HG03095 (cell line): ENCODE results near the gene RNF208.

Source experiments
- ATAC-seq: cut with Tn5 transposase; IDR thresholded peaks from one replicate; pipeline ENCODE4 v1.9.1; 2021; ENCODE audit warnings: moderate library complexity; ENCODE audit not compliant: unreplicated experiment

Gene RNF208

DNA sequence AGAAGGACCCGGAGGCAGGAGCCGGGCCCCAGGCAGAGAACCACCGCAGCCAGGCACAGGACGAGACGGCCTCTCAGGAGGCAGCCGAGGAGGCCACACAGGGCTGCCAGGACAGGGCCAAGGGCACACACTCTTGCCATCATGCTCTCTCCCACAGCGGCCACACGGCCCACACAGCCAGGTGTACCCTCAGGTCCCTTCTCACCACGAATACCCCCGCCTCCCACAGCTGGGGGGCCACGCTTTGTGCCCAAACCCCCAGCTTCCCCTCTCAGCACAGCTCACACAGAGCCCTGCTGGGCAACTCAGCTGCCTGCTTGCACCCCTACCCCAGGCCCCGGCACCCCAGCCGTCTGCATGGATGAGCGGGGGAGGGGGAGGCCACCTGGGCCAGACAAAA is 28.3 kb downstream of the RNF208 start:
- no peak for ATAC-seq

DNA sequence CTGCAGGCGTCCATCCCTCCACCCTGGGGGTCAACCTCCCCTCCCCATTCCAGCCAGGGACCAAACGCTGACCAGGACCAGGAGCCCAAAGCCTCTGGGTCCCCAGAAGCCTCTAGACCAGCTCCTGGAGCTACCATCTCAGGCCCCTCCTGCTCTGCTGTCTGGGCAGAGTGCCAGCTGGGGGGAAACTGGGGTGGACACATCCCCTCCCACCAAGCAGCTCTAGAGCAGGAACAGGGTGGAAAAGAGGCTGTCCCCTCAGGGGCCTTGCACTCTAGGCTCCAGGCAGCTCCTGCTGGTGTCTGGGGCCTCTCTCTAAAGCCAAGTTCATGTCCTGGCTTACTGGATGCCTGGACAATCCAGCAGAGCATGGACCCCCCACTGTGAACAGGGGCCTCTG is 29.2 kb downstream of the RNF208 start:
- no peak for ATAC-seq

DNA sequence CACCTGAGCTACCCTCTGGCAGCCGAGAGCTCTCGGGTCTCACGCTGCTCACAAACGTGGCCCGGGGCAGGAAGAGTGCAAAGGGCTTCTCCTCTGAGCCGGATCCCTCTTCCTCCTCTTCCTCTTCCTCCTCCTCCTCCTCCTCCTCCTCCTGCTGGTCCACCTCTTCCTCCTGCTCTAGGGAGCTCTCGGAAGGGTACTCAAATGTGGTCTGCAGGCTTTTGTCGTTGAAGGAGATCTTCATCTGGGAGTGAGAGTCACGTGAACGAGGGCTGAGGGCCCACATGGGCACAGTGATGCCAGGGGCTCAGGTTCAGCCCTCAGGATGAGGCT is 29.6 kb downstream of the RNF208 start:
- no peak for ATAC-seq

DNA sequence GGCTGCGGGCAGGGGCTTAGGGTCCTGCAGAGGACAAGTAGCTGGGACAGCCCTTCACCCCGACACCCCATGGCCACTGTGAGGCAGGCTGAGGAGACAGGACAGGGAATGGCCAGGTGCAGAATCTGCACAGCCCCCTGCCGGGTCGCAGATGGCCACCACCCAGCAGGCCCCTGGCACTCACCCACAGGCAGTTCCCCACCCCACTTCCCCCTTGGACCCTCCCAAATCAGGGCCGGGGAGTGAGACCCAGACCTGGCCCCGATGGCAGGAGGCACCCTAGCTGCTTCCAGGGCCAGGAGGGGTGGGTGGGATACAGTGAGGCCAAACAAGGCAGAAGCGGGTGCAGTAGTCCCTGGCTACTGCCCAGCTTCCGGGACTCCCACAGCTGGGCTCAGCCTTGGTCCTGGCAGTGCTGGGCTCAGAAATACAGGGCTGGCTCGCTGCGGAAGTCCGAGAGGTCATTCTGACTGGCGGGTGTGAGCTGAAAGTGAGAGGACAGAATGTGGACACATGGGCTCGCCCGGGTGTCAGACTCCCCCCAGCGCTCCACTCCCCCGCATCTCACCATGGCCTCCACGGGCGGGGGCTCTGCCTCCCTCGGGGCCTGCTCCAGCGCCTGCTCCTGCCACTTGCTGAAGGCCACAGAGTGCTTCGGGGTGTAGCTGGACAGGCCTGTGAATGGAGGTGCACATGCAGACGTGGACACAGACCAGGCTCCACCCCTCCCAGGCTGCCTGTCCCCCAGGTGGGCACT is 30.2 kb downstream of the RNF208 start:
- ATAC-seq, result no peak

DNA sequence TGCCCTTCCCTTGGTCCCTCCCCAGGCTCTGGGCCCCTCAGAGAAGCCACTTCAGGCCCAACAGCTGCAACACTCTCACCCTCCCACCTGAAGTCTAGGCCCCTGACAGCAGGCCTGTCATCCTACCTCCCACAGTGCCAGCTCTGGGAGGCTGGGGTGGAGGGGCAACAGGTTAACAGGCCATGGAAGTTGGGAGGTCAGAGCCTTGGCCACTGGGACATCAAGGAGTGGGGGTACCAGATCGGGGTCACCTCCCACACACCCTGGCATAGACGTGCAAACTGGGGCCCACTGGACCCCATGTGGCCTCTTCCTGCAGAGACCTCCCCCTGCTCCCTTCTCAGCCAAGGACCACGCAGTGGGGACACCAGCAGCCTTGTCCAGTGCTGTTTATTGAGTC is 30.8 kb downstream of the RNF208 start:
- no peak for ATAC-seq

DNA sequence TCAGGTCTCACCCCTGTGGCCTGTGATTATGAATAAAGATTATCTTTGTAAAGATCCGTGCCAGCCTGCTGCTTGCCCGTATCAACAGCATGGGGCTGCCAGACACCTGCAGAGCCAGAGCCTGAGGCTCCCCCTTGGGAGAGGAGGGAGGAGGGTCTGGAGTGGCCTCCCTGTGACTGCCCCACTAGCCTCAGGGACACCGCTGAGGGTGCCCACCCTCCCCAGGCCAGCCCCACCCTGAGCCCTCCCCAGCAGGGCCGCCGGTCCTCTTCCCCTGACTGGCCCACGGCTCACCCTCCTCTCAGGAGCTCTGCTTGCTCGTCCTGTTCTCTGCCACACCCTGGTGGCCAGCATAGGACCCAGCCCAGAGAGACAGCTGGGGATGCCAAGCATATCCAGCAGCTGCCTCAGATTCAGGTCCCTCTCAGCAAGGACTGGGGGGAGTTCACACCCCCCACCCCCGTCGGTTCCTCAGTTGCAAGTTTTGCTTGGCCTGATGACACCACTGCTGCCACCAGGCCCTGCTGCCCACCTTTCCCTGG is 31.7 kb downstream of the RNF208 start:
- ATAC-seq, result no peak

DNA sequence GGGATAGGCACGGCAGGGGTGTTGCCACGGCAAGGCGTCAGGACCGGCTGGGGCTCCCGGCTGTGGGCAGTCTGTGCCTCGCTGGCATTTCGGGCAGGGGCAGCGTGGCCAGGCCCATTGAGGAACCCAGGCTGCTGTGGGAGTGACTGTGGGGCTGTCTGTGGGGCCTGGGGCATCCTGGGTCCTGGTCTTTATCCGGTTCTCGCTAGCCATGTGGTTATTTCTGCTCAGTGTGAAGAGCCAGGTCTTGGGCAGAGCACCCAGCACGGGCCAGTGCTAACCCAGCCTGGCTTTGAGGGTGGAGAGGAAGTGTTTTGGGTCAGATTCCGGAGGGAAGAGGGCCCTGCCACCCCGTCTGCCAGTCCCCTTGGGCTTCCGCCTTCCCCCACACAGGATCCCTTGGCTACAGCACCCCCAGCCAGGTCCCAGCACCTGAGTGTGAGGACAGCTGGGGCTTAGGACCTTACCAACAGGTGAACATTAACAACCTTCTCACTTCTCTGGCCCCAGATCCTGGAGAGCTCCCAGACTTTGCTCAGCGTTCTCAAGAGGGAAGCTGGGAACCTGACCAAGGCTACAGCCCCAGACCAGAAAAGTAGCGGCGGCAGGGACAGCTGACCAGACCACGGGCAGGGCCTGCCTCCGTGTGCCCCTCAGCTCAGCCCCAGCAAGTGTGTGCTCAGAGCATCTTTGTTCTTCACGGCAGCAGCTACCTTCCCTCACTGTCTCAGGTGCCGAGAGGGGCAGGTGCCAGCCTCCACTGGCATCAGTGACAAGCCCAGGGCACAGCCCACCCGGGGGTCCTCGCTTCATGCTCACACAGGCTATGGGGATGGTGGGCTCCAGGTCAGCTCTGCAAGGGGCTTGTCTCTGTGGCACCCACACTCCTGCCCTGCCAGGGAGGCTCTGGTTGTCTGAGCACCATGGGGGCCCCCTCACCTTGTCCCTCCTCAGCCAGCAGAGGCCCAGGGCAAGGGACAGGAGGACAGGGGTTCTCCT is 32.4 kb downstream of the RNF208 start:
- ATAC-seq, result no peak

DNA sequence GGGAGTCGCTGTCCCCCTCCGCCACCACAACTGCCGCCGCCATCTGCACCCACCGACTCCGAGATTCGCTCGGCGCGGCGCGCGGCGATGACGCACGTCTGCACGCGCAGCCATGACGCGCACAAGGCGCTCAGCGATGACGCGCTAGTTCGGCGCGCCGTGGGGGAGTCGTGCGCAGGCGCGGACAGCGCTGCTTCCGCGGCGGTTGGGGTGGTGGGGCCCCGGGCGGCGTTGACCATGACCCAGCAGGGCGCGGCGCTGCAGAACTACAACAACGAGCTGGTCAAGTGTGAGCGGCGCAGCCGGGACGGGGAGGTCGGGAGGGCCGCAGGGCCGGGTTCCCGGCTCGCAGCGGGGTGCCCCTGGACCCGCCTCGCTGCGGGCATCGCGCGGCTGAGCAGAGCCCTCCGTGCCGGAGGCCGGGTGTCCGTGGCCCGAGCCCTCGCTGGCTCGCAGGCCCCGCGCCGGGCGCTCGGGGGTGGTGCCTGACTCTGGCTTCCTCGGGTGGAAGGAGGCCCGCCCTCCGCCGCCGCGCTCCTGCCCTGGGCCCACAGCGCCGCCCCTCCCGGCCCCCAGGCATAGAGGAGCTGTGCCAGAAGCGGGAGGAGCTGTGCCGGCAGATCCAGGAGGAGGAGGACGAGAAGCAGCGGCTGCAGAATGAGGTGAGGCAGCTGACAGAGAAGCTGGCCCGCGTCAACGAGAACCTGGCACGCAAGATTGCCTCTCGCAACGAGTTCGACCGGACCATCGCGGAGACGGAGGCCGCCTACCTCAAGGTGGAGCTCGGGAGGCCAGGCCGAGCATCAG is 33.3 kb downstream of the RNF208 start, which contains the start of the genes ANAPC2 and SSNA1:
ANAPC2 (minus strand) TSS at position 71 of the 807 bp plus-strand sequence; CDS start at position 43, 28 bp downstream.
SSNA1 (plus strand) TSS at position 187 of the 807 bp plus-strand sequence; CDS start at position 238, 51 bp downstream.
- ATAC-seq, result peak; percentile 60

DNA sequence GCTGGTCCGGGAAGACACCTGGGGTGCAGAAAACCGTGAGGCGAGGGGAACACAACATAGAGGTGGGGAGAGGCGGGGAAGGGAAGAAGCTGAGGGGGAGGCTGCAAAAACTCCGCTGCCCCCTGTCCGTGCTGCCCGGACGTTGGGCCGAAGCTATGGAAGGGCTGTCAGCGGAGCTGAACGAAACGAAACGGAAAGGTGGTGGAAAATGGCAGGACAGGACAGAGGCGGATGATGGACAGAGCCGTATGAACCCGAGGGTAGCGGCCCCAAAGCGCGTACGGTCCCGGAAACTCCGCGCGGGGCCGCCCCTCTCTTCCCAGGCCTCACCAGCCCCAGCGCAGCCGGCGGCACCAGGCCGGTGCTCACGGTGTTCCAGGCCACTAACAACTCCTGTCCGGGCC is 34.0 kb downstream of the RNF208 start:
- ATAC-seq, result no peak

DNA sequence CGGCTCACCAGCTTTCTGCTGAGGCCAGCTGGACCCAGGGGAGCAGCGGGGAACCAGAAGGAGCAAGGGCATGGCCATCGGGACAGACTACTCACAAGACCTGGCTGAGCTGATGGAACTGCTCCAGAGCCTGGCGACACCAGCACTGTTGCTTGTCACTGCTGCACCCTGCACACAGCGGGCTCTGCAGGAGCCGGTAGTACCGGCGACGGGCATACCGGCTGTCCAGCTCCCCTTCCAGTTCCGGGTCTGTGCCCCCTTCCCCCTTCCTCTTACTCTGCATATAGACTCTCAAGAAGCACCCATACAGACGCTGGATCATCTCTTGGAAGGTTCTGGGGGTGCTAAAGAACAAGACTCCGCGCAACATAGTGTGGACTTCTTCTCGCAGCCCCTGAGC is 34.7 kb downstream of the RNF208 start:
- no peak for ATAC-seq

DNA sequence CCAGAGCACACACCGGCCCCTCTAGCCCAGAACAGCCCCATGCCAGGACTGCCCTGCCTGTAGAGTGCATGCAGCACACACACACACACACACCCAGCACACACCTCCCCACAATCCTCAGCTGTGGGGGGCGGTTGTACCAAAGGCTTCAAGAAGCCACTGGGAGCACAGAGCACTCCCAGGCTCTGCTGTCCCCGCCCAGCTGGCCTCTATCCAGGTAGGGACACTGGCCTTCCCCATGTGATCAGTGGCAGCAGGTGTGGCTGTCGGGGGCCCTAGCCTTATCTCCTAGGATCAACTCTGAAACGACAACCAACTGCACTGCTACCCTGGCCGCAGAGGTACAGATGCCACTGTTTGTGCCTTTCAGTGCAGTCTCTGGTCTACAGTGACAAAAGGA is 35.7 kb downstream of the RNF208 start:
- ATAC-seq, result no peak

DNA sequence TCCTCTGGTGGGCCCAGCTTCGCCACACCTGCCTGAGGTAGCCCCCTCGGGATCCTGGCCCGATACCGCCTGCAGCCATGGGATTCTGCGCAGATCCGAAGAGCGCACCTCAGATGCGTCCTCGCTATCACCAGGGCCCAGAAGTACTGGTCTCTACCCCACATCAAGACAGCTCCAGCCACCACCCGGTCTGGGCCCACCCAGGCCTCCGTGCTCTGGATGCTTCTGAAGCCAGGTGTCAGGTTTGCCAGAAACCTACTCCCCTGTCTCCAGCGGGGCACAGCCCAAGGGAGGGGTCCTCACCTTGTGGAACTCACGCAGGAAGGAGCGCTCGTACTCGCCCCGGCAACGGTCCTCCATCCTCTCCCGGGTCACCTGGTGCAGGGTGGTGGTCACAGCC is 36.1 kb downstream of the RNF208 start:
- ATAC-seq, result no peak

DNA sequence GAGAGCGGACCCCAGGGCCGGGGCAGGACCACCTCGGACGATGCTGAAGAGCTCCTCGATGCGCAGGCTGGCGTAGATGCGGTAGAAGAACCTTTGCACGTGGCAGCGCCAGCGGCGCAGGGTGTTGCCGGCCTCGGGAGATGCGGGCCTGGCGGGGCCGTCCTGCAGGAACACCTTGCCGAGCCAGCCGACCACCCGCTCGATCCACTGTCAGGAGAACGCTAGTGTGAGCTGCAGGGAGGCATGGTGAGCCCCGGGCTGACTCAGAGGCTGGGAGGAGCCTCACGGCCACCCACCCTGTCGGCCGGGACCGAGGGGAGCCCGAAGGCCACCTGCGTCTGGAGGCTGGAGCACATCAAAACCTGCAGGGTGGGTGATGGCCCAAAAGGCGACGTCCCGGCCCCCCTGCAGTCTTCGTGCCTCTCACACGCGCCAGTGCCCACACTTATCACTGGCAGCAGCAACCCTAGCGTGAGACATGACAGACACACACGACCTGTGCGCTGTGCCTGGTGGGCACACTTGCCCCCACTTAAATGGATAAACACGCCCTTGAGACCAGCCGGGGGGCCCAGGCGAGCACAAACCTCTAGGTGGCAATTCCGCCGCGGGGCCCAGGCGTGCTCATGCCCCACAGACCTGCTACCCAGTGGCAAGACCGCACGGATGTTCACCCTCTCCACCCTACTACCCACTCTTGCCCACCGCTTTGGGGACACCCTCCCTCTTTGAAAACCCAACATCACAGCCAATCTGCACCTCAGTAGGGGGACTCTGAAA is 37.0 kb downstream of the RNF208 start:
- ATAC-seq, result no peak

DNA sequence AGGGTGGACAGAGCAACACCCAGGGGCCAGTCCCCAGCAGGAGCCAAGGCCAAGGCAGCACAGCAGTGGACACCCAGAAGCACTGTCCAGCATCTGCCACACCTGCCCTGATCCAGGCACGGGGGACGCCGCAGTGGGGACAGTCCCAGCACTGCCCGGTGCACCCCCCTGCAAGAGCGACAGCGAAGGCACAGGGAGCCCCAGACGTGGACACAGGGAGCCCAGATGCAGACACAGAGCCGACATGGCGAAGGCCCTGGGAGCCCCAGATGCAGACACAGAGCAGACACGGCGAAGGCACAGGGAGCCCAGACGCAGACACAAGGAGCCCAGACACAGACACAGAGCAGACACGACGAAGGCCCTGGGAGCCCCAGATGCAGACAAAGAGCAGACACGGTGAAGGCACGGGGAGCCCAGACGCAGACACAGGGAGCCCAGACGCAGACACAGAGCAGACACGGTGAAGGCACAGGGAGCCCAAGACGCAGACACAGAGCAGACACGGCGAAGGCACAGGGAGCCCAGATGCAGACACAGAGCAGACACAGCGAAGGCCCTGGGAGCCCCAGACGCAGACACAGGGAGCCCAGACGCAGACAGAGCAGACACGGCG is 38.0 kb downstream of the RNF208 start:
- no peak for ATAC-seq

DNA sequence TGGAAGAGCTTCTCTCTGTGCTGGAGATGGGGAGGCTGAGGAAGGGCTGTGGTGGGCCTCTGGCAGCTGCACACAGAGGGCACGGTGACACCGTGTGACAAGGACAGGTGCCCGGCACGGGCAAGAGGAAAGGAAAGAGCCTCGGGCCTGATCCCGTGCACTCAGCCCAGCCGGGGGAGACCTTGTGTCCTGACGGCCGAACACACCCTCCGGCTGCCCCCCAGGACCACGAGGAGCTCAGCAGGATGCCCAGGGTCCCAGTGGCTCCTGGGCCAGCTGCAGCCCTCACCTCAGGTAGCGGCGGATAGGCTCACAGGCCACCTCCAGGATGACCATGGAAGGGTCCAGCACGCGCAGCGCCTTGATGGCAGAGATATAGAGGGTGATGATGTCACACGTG is 39.2 kb downstream of the RNF208 start:
- no peak for ATAC-seq

DNA sequence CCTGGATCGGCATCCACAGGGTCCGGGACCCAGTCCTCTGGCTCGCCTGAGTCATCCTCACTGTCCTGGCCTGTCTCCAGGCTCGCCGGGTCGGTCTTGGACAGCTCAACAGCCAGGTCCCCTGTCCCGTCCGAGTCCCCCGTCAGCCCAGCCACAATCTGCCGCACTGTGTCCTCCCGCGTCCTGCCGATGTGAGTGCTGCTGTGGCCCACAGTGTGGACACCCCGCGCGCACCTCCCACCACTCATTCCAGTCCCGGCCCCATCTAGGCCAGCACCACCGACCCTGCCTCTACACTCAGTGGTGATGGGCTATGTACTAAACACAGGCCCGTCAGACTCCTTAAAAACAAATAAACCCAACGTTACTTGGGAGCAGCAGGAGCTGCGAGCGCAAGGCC is 40.4 kb downstream of the RNF208 start:
- no peak for ATAC-seq

DNA sequence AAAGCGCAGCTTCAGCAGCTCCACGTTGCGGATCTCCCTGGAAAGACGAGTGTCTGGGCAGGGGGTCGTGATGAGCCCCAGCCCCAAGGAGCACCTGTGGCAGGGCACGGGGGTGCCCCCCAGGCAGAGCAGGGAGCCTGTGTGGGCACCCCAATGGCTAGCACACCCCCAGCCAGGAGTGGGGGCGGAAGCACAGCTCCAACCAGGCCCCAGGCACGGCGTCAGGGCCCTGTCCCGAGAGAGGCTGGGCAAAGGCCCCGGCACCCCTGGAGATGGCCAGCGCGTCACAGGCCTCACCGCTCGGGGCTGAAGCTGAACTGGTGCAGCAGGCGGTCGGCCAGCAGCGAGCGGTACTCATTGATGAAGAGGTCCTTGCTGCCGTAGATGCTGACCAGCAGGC is 41.5 kb downstream of the RNF208 start:
- no peak for ATAC-seq

DNA sequence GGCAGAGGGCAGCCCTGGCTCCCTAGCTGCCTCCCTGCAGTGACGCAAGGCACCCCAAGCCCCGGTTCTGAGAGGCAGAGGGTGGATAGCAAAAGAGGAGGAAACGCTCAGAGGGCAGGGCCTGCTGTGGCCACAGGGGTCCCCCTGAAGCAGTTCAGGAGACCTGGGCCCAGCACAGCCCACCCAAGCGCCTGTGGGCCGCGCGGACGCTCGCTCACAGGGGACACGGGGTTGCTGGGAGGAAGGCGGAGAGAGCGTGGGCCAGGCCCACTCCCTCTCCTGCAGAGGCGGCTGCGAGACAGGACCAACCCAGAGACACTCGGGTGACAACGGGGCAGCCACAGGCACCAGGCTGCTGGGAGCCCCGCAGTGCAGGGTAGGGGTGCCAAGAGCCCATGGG is 42.3 kb downstream of the RNF208 start:
- ATAC-seq, result no peak

DNA sequence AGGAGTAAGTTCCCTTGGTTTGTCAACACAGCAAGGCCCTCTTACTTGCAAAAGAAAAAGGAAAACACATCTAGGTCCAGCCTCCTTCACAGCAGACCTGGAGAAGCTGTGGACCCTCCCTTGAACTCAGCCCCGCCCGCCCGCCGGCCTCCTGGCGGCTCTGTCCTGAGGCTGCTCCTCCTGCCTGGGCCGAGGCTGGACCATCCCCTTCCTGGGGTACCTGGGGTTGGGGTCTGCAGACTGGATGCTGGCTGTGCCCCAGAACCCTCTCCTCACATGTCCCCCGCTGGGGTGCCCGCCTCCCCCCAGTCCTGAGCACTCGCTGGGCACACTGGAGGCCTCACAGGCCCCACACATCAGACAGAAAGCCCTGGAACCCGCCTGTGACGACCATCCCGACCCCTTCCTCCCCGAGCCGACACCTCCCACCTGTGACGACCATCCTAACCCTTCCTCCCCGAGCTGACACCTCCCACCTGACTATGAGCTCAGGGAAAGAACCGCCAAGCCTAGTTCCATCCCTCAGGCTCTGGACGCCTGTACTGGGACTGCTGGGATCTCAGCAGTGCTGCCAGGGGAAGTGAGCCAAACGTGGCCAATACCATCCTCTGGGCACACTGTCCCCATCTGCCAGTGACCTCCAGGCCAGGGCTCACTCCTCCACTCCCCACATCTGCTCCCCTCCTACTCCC is 43.0 kb downstream of the RNF208 start:
- ATAC-seq, result no peak
